ENCODE data around the gene RNF220.
A peak's percentile ranks its signal among the peaks of the same experiment; 100 is the strongest.

RNF220 gene

GRCh38 chr1:44523593-44524591 is 118.8 kb downstream of the RNF220 start:
- no peak for DNase-seq (ENCODE audit: insufficient read length, low spot score)
- FAIRE-seq = no peak
- no peak for TF ChIP-seq POLR2A (IDR thresholded peaks at IDR 0.05; ENCODE audit: low read depth, low read length)

GRCh38 chr1:44524655-44525500 is 119.8 kb downstream of the RNF220 start:
- no peak for DNase-seq (ENCODE audit: insufficient read length, low spot score)
- no peak for FAIRE-seq
- TF ChIP-seq POLR2A (IDR thresholded peaks at IDR 0.05; ENCODE audit: low read depth, low read length) = no peak

- FAIRE-seq (no peak), DNase-seq (ENCODE audit: insufficient read length, low spot score) (no peak)
- no peak for TF ChIP-seq POLR2A (IDR thresholded peaks at IDR 0.05; ENCODE audit: low read depth, low read length)
Measured at GRCh38 chr1:44526295-44527073, 121.4 kb downstream of the RNF220 start.

GRCh38 chr1:44531785-44532566 is 126.9 kb downstream of the RNF220 start:
- peak; percentile 80 for DNase-seq (ENCODE audit: insufficient read length, low spot score)
- FAIRE-seq = peak; percentile 98
- TF ChIP-seq POLR2A (IDR thresholded peaks at IDR 0.05; ENCODE audit: low read depth, low read length) = no peak

GRCh38 chr1:44532567-44532944 is 127.5 kb downstream of the RNF220 start:
- FAIRE-seq = no peak

GRCh38 chr1:44534771-44535170 is 129.7 kb downstream of the RNF220 start:
- FAIRE-seq (no peak), DNase-seq (ENCODE audit: insufficient read length, low spot score) (no peak)
- TF ChIP-seq POLR2A (IDR thresholded peaks at IDR 0.05; ENCODE audit: low read depth, low read length) = no peak

More at GRCh38 chr1:44532567-44532944, 127.5 kb downstream of the RNF220 start:
- DNase-seq (ENCODE audit: insufficient read length, low spot score) = no peak
- no peak for TF ChIP-seq POLR2A (IDR thresholded peaks at IDR 0.05; ENCODE audit: low read depth, low read length)

GRCh38 chr1:44536357-44537209 is 131.5 kb downstream of the RNF220 start:
- no peak for FAIRE-seq
- DNase-seq (ENCODE audit: insufficient read length, low spot score) = no peak
- no peak for TF ChIP-seq POLR2A (IDR thresholded peaks at IDR 0.05; ENCODE audit: low read depth, low read length)

- TF ChIP-seq POLR2A (IDR thresholded peaks at IDR 0.05; ENCODE audit: low read depth, low read length) = no peak
- DNase-seq (ENCODE audit: insufficient read length, low spot score) = no peak
- FAIRE-seq = no peak
Measured at GRCh38 chr1:44537538-44537937, 132.5 kb downstream of the RNF220 start.

GRCh38 chr1:44537956-44538355 is 132.9 kb downstream of the RNF220 start:
- no peak for FAIRE-seq
- no peak for TF ChIP-seq POLR2A (IDR thresholded peaks at IDR 0.05; ENCODE audit: low read depth, low read length)
- no peak for DNase-seq (ENCODE audit: insufficient read length, low spot score)

- DNase-seq (ENCODE audit: insufficient read length, low spot score) (no peak), FAIRE-seq (no peak)
- TF ChIP-seq POLR2A (IDR thresholded peaks at IDR 0.05; ENCODE audit: low read depth, low read length) = no peak
Measured at GRCh38 chr1:44539991-44540730, 135.1 kb downstream of the RNF220 start.

GRCh38 chr1:44542420-44543063 is 137.5 kb downstream of the RNF220 start:
- FAIRE-seq (no peak), DNase-seq (ENCODE audit: insufficient read length, low spot score) (no peak)
- TF ChIP-seq POLR2A (IDR thresholded peaks at IDR 0.05; ENCODE audit: low read depth, low read length) = no peak
